ENCODE results near the gene SPOCK1. TPM values are rescaled to one million over a fixed set of nuclear protein-coding genes. Genes with fewer than 3 reads are reported as not detected.

Gene SPOCK1
- total and polyA plus RNA-seq, 4 donors = 4.5 to 67.8 (median 27.0) TPM

GRCh38 chr5:137122558-137122957 lies 376.6 kb downstream of the SPOCK1 start:
- no peak overlapping the region for H3K27ac ChIP-seq (ENCODE audit: low read depth in 1 of 2, low read length in 2 of 2)
- ATAC-seq (ENCODE audit: low FRiP score) = no peak
- H3K4me1 ChIP-seq (ENCODE audit: control insufficient read depth in 1 of 2, insufficient read depth in 2 of 2, low read length in 2 of 2) = no peaks in the 10 kb centered on the region
- H3K9me3 ChIP-seq (ENCODE audit: control insufficient read depth, low read length) = no peaks in the 10 kb centered on the region
- H3K27me3 ChIP-seq (ENCODE audit: control insufficient read depth in 1 of 2, insufficient read depth in 2 of 2, low read length in 1 of 2) = no peaks in the 10 kb centered on the region
- no peaks in the 10 kb centered on the region for H3K36me3 ChIP-seq (ENCODE audit: control insufficient read depth in 1 of 2, insufficient read depth in 2 of 2, low read length in 1 of 2)
- WGBS, 2 donors = 82 to 85% methylated on average over 2 of the region's 2 CpGs
- DNase-seq = no peak
- no peak overlapping the region for H3K4me3 ChIP-seq (ENCODE audit: low read length in 2 of 2)
- intact Hi-C loops (cut with DNase I) = no loop called here

GRCh38 chr5:137122075-137122474 lies 377.1 kb downstream of the SPOCK1 start:
- ATAC-seq (ENCODE audit: low FRiP score) (no peak), DNase-seq (no peak)
- no peaks in the 10 kb centered on the region for H3K4me1 ChIP-seq (ENCODE audit: control insufficient read depth in 1 of 2, insufficient read depth in 2 of 2, low read length in 2 of 2)
- H3K4me3 ChIP-seq (ENCODE audit: low read length in 2 of 2) = no peak overlapping the region
- no peaks in the 10 kb centered on the region for H3K9me3 ChIP-seq (ENCODE audit: control insufficient read depth, low read length)
- WGBS, 2 donors = 14 to 31% methylated on average over 3 of the region's 3 CpGs
- intact Hi-C loops (cut with DNase I) = no loop called here
- H3K27me3 ChIP-seq (ENCODE audit: control insufficient read depth in 1 of 2, insufficient read depth in 2 of 2, low read length in 1 of 2) = no peaks in the 10 kb centered on the region
- no peak overlapping the region for H3K27ac ChIP-seq (ENCODE audit: low read depth in 1 of 2, low read length in 2 of 2)
- H3K36me3 ChIP-seq (ENCODE audit: control insufficient read depth in 1 of 2, insufficient read depth in 2 of 2, low read length in 1 of 2) = no peaks in the 10 kb centered on the region

- H3K4me3 ChIP-seq (ENCODE audit: low read length in 2 of 2) = no peak overlapping the region
- DNase-seq (no peak), ATAC-seq (ENCODE audit: low FRiP score) (no peak)
- H3K27me3 ChIP-seq (ENCODE audit: control insufficient read depth in 1 of 2, insufficient read depth in 2 of 2, low read length in 1 of 2) = no peaks in the 10 kb centered on the region
- no peaks in the 10 kb centered on the region for H3K36me3 ChIP-seq (ENCODE audit: control insufficient read depth in 1 of 2, insufficient read depth in 2 of 2, low read length in 1 of 2)
- intact Hi-C loops (cut with DNase I) = no loop called here
- no peaks in the 10 kb centered on the region for H3K4me1 ChIP-seq (ENCODE audit: control insufficient read depth in 1 of 2, insufficient read depth in 2 of 2, low read length in 2 of 2)
- 69 to 75% methylated on average over 6 of the region's 6 CpGs for whole genome bisulfite sequencing, 2 donors
- H3K27ac ChIP-seq (ENCODE audit: low read depth in 1 of 2, low read length in 2 of 2) = no peak overlapping the region
- H3K9me3 ChIP-seq (ENCODE audit: control insufficient read depth, low read length) = no peaks in the 10 kb centered on the region
Measured at GRCh38 chr5:137119321-137119720, 379.8 kb downstream of the SPOCK1 start.

- ATAC-seq (ENCODE audit: low FRiP score) = no peak
- no peaks in the 10 kb centered on the region for H3K9me3 ChIP-seq (ENCODE audit: control insufficient read depth, low read length)
- no peak overlapping the region for H3K27ac ChIP-seq (ENCODE audit: low read depth in 1 of 2, low read length in 2 of 2)
- WGBS, 2 donors = 68 to 75% methylated on average over 5 of the region's 5 CpGs
- no peaks in the 10 kb centered on the region for H3K36me3 ChIP-seq (ENCODE audit: control insufficient read depth in 1 of 2, insufficient read depth in 2 of 2, low read length in 1 of 2)
- no peaks in the 10 kb centered on the region for H3K4me1 ChIP-seq (ENCODE audit: control insufficient read depth in 1 of 2, insufficient read depth in 2 of 2, low read length in 2 of 2)
- no peak overlapping the region for H3K4me3 ChIP-seq (ENCODE audit: low read length in 2 of 2)
- intact Hi-C loops (cut with DNase I) = no loop called here
- no peaks in the 10 kb centered on the region for H3K27me3 ChIP-seq (ENCODE audit: control insufficient read depth in 1 of 2, insufficient read depth in 2 of 2, low read length in 1 of 2)
- DNase-seq = no peak
Measured at GRCh38 chr5:137118629-137119028, 380.5 kb downstream of the SPOCK1 start.

- no peaks in the 10 kb centered on the region for H3K36me3 ChIP-seq (ENCODE audit: control insufficient read depth in 1 of 2, insufficient read depth in 2 of 2, low read length in 1 of 2)
- no peaks in the 10 kb centered on the region for H3K9me3 ChIP-seq (ENCODE audit: control insufficient read depth, low read length)
- no peak for ATAC-seq (ENCODE audit: low FRiP score)
- H3K27me3 ChIP-seq (ENCODE audit: control insufficient read depth in 1 of 2, insufficient read depth in 2 of 2, low read length in 1 of 2) = no peaks in the 10 kb centered on the region
- DNase-seq = no peak
- H3K4me1 ChIP-seq (ENCODE audit: control insufficient read depth in 1 of 2, insufficient read depth in 2 of 2, low read length in 2 of 2) = no peaks in the 10 kb centered on the region
- H3K27ac ChIP-seq (ENCODE audit: low read depth in 1 of 2, low read length in 2 of 2) = no peak overlapping the region
- intact Hi-C loops (cut with DNase I) = no loop called here
- H3K4me3 ChIP-seq (ENCODE audit: low read length in 2 of 2) = no peak overlapping the region
- 81 to 85% methylated on average over 6 of the region's 6 CpGs for WGBS, 2 donors
Measured at GRCh38 chr5:137115152-137115551, 384.0 kb downstream of the SPOCK1 start.

- intact Hi-C loops (cut with DNase I) = no loop called here
- no peaks in the 10 kb centered on the region for H3K27me3 ChIP-seq (ENCODE audit: control insufficient read depth in 1 of 2, insufficient read depth in 2 of 2, low read length in 1 of 2)
- no peaks in the 10 kb centered on the region for H3K4me1 ChIP-seq (ENCODE audit: control insufficient read depth in 1 of 2, insufficient read depth in 2 of 2, low read length in 2 of 2)
Measured at GRCh38 chr5:137114529-137114928, 384.6 kb downstream of the SPOCK1 start.

GRCh38 chr5:137113939-137114338 lies 385.2 kb downstream of the SPOCK1 start:
- ATAC-seq (ENCODE audit: low FRiP score) = no peak

More at GRCh38 chr5:137114529-137114928, 384.6 kb downstream of the SPOCK1 start:
- Histone ChIP-seq H3K4me3 (ENCODE audit: low read length in 2 of 2) (no peak overlapping the region), H3K27ac (ENCODE audit: low read depth in 1 of 2, low read length in 2 of 2) (no peak overlapping the region), H3K9me3 (ENCODE audit: control insufficient read depth, low read length) (no peaks in the 10 kb centered on the region), H3K36me3 (ENCODE audit: control insufficient read depth in 1 of 2, insufficient read depth in 2 of 2, low read length in 1 of 2) (no peaks in the 10 kb centered on the region)
- WGBS, 2 donors = 53 to 58% methylated on average over 2 of the region's 2 CpGs
- DNase-seq = no peak
- no peak for ATAC-seq (ENCODE audit: low FRiP score)

GRCh38 chr5:137113161-137113560 lies 386.0 kb downstream of the SPOCK1 start:
- Histone ChIP-seq H3K4me3 (ENCODE audit: low read length in 2 of 2) (no peak overlapping the region), H3K4me1 (ENCODE audit: control insufficient read depth in 1 of 2, insufficient read depth in 2 of 2, low read length in 2 of 2) (no peaks in the 10 kb centered on the region), H3K27me3 (ENCODE audit: control insufficient read depth in 1 of 2, insufficient read depth in 2 of 2, low read length in 1 of 2) (no peaks in the 10 kb centered on the region), H3K9me3 (ENCODE audit: control insufficient read depth, low read length) (no peaks in the 10 kb centered on the region), H3K36me3 (ENCODE audit: control insufficient read depth in 1 of 2, insufficient read depth in 2 of 2, low read length in 1 of 2) (no peaks in the 10 kb centered on the region), H3K27ac (ENCODE audit: low read depth in 1 of 2, low read length in 2 of 2) (no peak overlapping the region)
- intact Hi-C loops (cut with DNase I) = no loop called here
- DNase-seq = no peak
- no peak for ATAC-seq (ENCODE audit: low FRiP score)
- WGBS, 2 donors = 72% methylated on average over 7 of the region's 7 CpGs

More at GRCh38 chr5:137113939-137114338, 385.2 kb downstream of the SPOCK1 start:
- no peak for DNase-seq
- H3K4me1 ChIP-seq (ENCODE audit: control insufficient read depth in 1 of 2, insufficient read depth in 2 of 2, low read length in 2 of 2) = no peaks in the 10 kb centered on the region
- intact Hi-C loops (cut with DNase I) = no loop called here
- H3K27ac ChIP-seq (ENCODE audit: low read depth in 1 of 2, low read length in 2 of 2) = no peak overlapping the region
- WGBS, 2 donors = 63 to 77% methylated on average over 3 of the region's 3 CpGs
- H3K36me3 ChIP-seq (ENCODE audit: control insufficient read depth in 1 of 2, insufficient read depth in 2 of 2, low read length in 1 of 2) = no peaks in the 10 kb centered on the region
- H3K4me3 ChIP-seq (ENCODE audit: low read length in 2 of 2) = no peak overlapping the region
- no peaks in the 10 kb centered on the region for H3K27me3 ChIP-seq (ENCODE audit: control insufficient read depth in 1 of 2, insufficient read depth in 2 of 2, low read length in 1 of 2)
- H3K9me3 ChIP-seq (ENCODE audit: control insufficient read depth, low read length) = no peaks in the 10 kb centered on the region

GRCh38 chr5:137105351-137106035 lies 393.6 kb downstream of the SPOCK1 start:
- DNase-seq = no peak
- no peaks in the 10 kb centered on the region for H3K36me3 ChIP-seq (ENCODE audit: control insufficient read depth in 1 of 2, insufficient read depth in 2 of 2, low read length in 1 of 2)
- WGBS, 2 donors = 78 to 83% methylated on average over 11 of the region's 11 CpGs
- ATAC-seq (ENCODE audit: low FRiP score) = no peak
- no peaks in the 10 kb centered on the region for H3K9me3 ChIP-seq (ENCODE audit: control insufficient read depth, low read length)
- H3K27me3 ChIP-seq (ENCODE audit: control insufficient read depth in 1 of 2, insufficient read depth in 2 of 2, low read length in 1 of 2) = no peaks in the 10 kb centered on the region
- intact Hi-C loops (cut with DNase I) = no loop called here
- no peak overlapping the region for H3K27ac ChIP-seq (ENCODE audit: low read depth in 1 of 2, low read length in 2 of 2)
- no peak overlapping the region for H3K4me3 ChIP-seq (ENCODE audit: low read length in 2 of 2)
- H3K4me1 ChIP-seq (ENCODE audit: control insufficient read depth in 1 of 2, insufficient read depth in 2 of 2, low read length in 2 of 2) = no peaks in the 10 kb centered on the region

Data from aorta (tissue), 5 donors.